Measurements from ENCODE around the gene CWC25.
"Not testable (repeated sequence)": the region's sequence is repeated elsewhere in the genome, so short reads cannot be mapped to it uniquely, and the experiment has no call there.

The CWC25 gene

GRCh38 chr17:38852771-38853291 lies 27.7 kb upstream of the CWC25 start:
- no peak for DNase-seq (ENCODE audit: low spot score)

GRCh38 chr17:38851434-38851833 lies 26.3 kb upstream of the CWC25 start:
- no peak for DNase-seq (ENCODE audit: low spot score)

- DNase-seq (ENCODE audit: low spot score): no peak
Observed at GRCh38 chr17:38850374-38850773, 25.3 kb upstream of the CWC25 start.

DNA sequence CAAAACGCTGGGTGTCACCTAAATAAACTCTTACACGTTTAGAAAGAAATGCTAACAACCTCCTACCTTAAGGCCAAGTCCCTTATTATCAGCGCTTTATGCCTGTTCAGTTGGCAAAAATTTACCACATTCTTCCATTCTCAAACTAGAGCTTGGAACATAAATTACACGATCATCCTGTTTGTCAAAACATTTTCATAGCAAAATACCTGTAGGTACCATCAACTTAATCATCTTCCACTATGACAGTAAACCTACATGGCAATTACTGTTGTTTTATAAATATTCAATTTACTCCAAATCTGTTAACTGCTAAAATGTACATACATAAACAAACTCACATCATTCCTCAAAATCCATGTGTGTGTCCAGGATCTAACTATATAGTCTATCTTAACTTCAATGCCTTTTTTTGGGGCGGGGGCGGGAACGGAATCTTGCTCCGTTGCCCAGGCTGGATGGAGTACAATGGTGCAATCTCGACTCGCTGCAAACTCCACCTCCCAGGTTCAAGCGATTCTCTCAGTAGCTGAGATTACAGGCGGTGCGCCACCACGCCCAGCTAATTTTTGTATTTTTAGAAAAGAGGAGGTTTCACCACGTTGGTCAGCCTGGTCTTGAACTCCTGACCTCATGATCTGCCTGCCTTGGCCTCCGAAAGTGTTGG lies 24.0 kb upstream of the CWC25 start:
- DNase-seq (ENCODE audit: low spot score): no peak

DNA sequence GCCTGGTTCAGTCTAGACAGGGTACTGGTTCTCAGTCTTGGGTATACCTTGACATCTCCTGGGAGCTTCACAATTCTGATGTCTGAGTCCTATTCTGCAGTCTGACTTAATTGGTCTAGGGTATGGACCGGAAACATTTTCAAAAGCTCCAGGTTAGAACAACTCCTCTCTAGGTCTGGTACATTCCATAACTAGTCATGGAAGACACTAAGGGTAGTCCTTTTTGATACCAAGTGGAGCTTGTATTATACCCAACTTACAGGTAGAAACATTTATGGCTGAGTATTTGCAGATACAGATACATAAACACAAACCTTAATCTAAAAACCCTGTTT lies 23.4 kb upstream of the CWC25 start:
- DNase-seq (ENCODE audit: low spot score): no peak

GRCh38 chr17:38844261-38844757 lies 19.2 kb upstream of the CWC25 start:
- peak; percentile 34 for DNase-seq (ENCODE audit: low spot score)

- no peak for DNase-seq (ENCODE audit: low spot score)
Observed at GRCh38 chr17:38825762-38826247, 684 bp upstream of the CWC25 start.

DNA sequence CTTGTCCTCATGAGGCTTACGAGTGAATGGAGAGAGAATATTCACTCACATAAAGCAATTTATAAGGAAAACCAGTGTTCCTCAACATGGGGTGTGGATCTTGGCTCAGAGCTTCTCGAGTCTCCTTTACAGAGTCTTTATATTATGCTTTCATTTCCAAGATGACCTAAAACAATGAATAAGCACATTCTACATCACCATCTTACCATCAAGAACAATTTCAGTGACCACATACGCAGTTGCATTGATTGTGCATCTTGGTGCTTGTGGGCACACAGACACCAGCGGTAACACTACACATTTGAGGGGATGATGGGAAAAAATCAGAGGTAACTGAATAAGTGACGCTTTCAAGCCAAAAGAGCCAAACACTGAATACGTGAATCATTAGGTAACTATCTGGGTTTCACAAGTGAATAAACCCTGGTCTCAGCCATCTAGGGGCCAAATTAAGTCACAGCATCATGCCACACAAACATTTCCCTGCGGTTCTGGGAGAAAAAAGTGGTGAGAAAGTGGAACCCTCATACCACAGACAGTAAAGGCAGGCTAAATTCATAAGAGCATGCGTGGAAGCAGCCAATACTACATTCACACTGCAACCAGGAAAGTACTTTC lies 9.4 kb downstream of the CWC25 start:
- no peak for DNase-seq (ENCODE audit: low spot score)

GRCh38 chr17:38809828-38810227 lies 15.3 kb downstream of the CWC25 start:
- DNase-seq (ENCODE audit: low spot score): no peak

- DNase-seq (ENCODE audit: low spot score): no peak
Observed at GRCh38 chr17:38800237-38800760, 24.8 kb downstream of the CWC25 start.

GRCh38 chr17:38799501-38800236 lies 25.5 kb downstream of the CWC25 start, which contains the start of gene PIP4K2B:
TSS of gene PIP4K2B (minus strand) at chr17:38799556. CDS start at chr17:38799424, 132 bp downstream.
- peak; percentile 99 for DNase-seq (ENCODE audit: low spot score)

DNA sequence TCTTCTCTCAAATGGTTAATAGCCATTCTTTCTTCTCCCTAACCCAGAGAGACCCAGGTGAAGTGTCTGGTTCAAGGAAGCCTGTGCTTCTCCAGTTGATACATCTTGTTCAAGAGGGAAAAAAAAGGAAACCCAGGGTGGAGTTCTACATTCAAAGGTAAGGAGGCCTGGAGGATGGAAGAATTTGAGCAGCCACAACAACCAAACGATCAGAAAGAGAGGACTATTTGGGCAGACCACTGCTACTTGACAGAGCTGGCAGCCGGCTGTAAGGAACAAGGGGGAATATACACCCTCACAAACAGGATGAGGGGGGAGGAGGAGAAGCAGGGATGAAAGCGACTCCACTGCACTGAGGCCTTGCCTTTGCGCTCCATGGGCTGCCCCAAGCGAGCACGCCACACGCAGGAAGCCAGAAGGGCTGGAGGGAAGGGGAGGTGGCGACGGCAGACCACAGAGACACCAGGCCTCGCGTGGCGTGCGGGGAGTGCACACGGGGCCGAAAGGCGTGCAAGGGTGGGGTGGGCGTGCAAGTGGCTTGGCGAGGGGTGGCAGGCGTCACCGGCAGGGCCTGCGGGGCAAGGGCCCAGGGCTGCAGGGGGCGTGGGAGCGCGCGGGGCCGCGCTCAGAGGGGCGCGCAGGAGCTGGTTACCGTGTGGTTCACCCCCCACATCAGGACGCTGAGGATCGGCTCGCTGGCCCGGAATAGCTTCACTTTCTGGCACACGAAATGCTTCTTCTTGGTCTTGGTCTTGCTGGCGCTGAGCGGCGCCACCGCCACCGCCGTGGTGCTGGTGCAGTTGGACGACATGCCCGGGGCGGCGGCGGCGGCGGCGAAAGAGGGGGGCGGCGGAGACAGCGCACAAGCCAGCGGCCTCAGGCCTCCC lies 26.3 kb downstream of the CWC25 start:
- DNase-seq (ENCODE audit: low spot score): peak; percentile 48

GRCh38 chr17:38797828-38798227 lies 27.3 kb downstream of the CWC25 start:
- DNase-seq (ENCODE audit: low spot score): no peak

DNA sequence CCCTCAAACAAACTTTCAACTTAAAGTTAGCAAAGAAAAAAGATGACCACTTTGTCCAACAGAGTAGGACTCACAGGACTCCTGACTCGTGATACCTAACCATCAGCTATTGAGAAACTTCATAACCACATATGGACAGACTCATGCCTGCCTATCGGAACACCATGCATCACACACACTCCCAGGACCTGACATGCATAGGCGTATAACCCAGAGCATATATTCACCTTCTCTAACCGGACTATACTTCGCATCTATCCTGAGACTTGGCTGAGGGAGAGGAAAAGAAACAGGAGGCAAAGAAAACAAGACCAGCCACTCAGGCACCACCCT lies 28.0 kb downstream of the CWC25 start:
- DNase-seq (ENCODE audit: low spot score): no peak

- DNase-seq (ENCODE audit: low spot score): no peak
Observed at GRCh38 chr17:38796451-38797157, 28.5 kb downstream of the CWC25 start.

DNA sequence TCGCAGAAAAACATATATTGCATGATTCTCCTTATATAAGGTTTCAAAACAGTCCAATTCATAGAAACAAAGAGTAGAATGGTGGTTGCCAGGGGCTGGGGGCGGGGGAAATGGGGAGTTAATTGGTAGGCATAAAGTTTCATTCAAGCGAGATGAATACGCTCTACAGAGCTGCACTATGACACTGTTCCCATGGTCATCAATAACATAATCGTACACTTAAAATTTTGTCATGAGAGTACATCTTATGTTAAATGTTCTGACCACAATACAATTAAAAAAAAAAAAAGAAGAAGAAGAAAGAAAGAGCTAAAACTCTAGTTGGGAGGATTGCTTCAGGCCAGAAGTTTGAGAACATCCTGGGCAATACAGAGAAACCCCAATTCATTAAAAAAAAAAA lies 30.9 kb downstream of the CWC25 start:
- no peak for DNase-seq (ENCODE audit: low spot score)

GRCh38 chr17:38791162-38791561 lies 34.0 kb downstream of the CWC25 start:
- DNase-seq (ENCODE audit: low spot score): no peak

DNA sequence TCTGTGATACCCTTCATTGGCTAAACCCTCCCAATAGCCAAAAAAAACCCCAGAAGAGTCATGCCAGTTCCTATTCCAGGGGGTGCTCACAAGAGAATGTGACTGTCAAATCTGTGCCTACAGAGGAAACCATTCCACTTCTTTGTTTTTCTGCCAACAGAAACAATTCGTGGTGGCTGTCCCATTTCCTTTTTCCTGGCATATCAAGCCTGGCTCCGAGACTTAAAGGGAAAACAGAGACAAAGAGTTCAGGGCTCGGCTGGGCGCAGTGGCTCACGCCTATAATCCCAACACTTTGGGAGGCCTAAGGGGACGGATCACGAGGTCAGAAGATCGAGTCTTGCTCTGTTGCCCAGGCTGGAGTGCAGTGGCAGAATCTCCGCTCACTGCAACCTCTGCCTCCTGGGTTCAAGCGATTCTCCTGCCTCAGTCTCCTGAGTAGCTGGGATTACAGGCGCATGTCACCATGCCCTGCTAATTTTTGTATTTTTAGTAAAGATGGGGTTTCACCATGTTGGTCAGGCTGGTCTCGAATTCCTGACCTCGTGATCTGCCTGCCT lies 34.9 kb downstream of the CWC25 start:
- not testable (repeated sequence) for DNase-seq (ENCODE audit: low spot score)

DNA sequence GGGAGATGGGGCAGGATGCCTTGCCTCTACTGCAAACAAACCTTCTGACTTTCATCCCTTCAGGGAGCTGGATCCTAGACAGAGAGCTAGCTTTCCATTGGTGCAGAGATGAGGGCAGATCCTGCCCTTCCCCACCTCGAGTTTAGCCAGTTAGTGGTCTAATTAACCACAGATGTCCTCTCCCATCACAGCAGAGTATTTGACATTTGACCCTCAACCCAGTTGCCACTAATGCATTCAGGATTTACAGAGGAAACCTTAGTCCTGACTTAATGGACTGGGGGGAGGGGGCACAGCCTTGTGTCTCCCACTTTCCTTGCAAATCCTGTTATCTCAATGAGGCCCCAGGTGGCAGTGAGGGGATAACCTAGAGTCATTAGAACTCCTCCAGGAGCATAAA lies 35.9 kb downstream of the CWC25 start:
- no peak for DNase-seq (ENCODE audit: low spot score)

DNA sequence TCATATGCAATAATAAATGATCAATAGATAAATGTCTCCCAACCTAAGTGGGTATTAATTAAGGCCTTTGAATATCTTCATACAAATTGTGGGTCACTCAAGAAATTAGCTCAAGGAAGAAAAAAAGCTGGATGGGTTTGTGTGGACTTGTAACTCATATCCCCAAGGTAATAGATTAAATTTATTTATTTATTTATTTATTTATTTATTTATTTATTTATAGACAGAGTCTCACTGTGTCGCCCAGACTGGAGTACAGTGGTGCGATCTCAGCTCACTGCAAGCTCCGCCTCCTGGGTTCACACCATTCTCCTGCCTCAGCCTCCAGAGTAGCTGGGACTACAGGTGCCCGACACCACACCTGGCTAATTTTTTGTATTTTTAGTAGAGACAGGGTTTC lies 37.1 kb downstream of the CWC25 start:
- not testable (repeated sequence) for DNase-seq (ENCODE audit: low spot score)

- DNase-seq (ENCODE audit: low spot score): no peak
Observed at GRCh38 chr17:38786372-38786771, 38.7 kb downstream of the CWC25 start.
